ENCODE results near the gene ARHGAP29.
A peak's percentile ranks its signal among the peaks of the same experiment; 100 is the strongest.

Gene ARHGAP29

GRCh38 chr1:94199398-94199797 is 38.0 kb downstream of the ARHGAP29 start:
- Histone ChIP-seq H3K4me1 (ENCODE audit: insufficient read depth, insufficient read length) (no peaks in the 10 kb centered on the region), H3K27me3 (ENCODE audit: insufficient read depth, insufficient read length) (no peaks in the 10 kb centered on the region)
- DNase-seq (ENCODE audit: low read depth, low spot score) = peak; percentile 5

GRCh38 chr1:94194079-94194865 is 43.1 kb downstream of the ARHGAP29 start:
- Histone ChIP-seq H3K4me3 (ENCODE audit: insufficient read length, low read depth) (no peak overlapping the region), H3K9me3 (ENCODE audit: insufficient read depth, low read length) (no peaks in the 10 kb centered on the region), H3K27me3 (ENCODE audit: insufficient read depth, insufficient read length) (no peaks in the 10 kb centered on the region), H3K36me3 (ENCODE audit: insufficient read depth, insufficient read length, low read length) (peaks cover under 1% of the 10 kb centered on the region), H3K9ac (ENCODE audit: insufficient read length, low read depth) (no peak overlapping the region), H3K4me1 (ENCODE audit: insufficient read depth, insufficient read length) (no peaks in the 10 kb centered on the region)
- DNase-seq (ENCODE audit: low read depth, low spot score) = no peak
- TF ChIP-seq SUZ12 (IDR thresholded peaks at IDR 0.05; ENCODE audit: extremely low read depth, insufficient read depth, insufficient read length) (no peak), YY1 (IDR thresholded peaks at IDR 0.05; ENCODE audit: insufficient read depth, insufficient read length) (no peak), ZNF274 (IDR thresholded peaks at IDR 0.05; ENCODE audit: low read depth, low read length) (no peak)

More at GRCh38 chr1:94199398-94199797, 38.0 kb downstream of the ARHGAP29 start:
- no peak overlapping the region for H3K9ac ChIP-seq (ENCODE audit: insufficient read length, low read depth)
- H3K36me3 ChIP-seq (ENCODE audit: insufficient read depth, insufficient read length, low read length) = peaks cover 36% of the 10 kb centered on the region
- H3K4me3 ChIP-seq (ENCODE audit: insufficient read length, low read depth) = no peak overlapping the region
- TF ChIP-seq YY1 (IDR thresholded peaks at IDR 0.05; ENCODE audit: insufficient read depth, insufficient read length) = no peak
- no peak for TF ChIP-seq ZNF274 (IDR thresholded peaks at IDR 0.05; ENCODE audit: low read depth, low read length)
- TF ChIP-seq SUZ12 (IDR thresholded peaks at IDR 0.05; ENCODE audit: extremely low read depth, insufficient read depth, insufficient read length) = no peak
- H3K9me3 ChIP-seq (ENCODE audit: insufficient read depth, low read length) = no peaks in the 10 kb centered on the region

GRCh38 chr1:94193128-94193527 is 44.3 kb downstream of the ARHGAP29 start:
- H3K4me3 ChIP-seq (ENCODE audit: insufficient read length, low read depth) = no peak overlapping the region
- TF ChIP-seq SUZ12 (IDR thresholded peaks at IDR 0.05; ENCODE audit: extremely low read depth, insufficient read depth, insufficient read length) (no peak), ZNF274 (IDR thresholded peaks at IDR 0.05; ENCODE audit: low read depth, low read length) (no peak), YY1 (IDR thresholded peaks at IDR 0.05; ENCODE audit: insufficient read depth, insufficient read length) (no peak)
- no peaks in the 10 kb centered on the region for H3K27me3 ChIP-seq (ENCODE audit: insufficient read depth, insufficient read length)
- H3K36me3 ChIP-seq (ENCODE audit: insufficient read depth, insufficient read length, low read length) = peaks cover 4% of the 10 kb centered on the region
- H3K9me3 ChIP-seq (ENCODE audit: insufficient read depth, low read length) = no peaks in the 10 kb centered on the region
- no peak overlapping the region for H3K9ac ChIP-seq (ENCODE audit: insufficient read length, low read depth)
- no peaks in the 10 kb centered on the region for H3K4me1 ChIP-seq (ENCODE audit: insufficient read depth, insufficient read length)
- DNase-seq (ENCODE audit: low read depth, low spot score) = no peak

- DNase-seq (ENCODE audit: low read depth, low spot score) = no peak
- no peak overlapping the region for H3K4me3 ChIP-seq (ENCODE audit: insufficient read length, low read depth)
- H3K36me3 ChIP-seq (ENCODE audit: insufficient read depth, insufficient read length, low read length) = peaks cover 7% of the 10 kb centered on the region
- H3K9me3 ChIP-seq (ENCODE audit: insufficient read depth, low read length) = no peaks in the 10 kb centered on the region
- H3K27me3 ChIP-seq (ENCODE audit: insufficient read depth, insufficient read length) = no peaks in the 10 kb centered on the region
- no peak for TF ChIP-seq ZNF274 (IDR thresholded peaks at IDR 0.05; ENCODE audit: low read depth, low read length)
- no peak for TF ChIP-seq YY1 (IDR thresholded peaks at IDR 0.05; ENCODE audit: insufficient read depth, insufficient read length)
- TF ChIP-seq SUZ12 (IDR thresholded peaks at IDR 0.05; ENCODE audit: extremely low read depth, insufficient read depth, insufficient read length) = no peak
- H3K9ac ChIP-seq (ENCODE audit: insufficient read length, low read depth) = no peak overlapping the region
- H3K4me1 ChIP-seq (ENCODE audit: insufficient read depth, insufficient read length) = no peaks in the 10 kb centered on the region
These were observed 46.2 kb downstream of the ARHGAP29 start for GRCh38 chr1:94191216-94191615.

GRCh38 chr1:94186946-94187345 is 50.4 kb downstream of the ARHGAP29 start:
- H3K9ac ChIP-seq (ENCODE audit: insufficient read length, low read depth) = no peak overlapping the region
- no peaks in the 10 kb centered on the region for H3K9me3 ChIP-seq (ENCODE audit: insufficient read depth, low read length)
- no peaks in the 10 kb centered on the region for H3K27me3 ChIP-seq (ENCODE audit: insufficient read depth, insufficient read length)
- H3K4me3 ChIP-seq (ENCODE audit: insufficient read length, low read depth) = no peak overlapping the region
- no peaks in the 10 kb centered on the region for H3K4me1 ChIP-seq (ENCODE audit: insufficient read depth, insufficient read length)
- H3K36me3 ChIP-seq (ENCODE audit: insufficient read depth, insufficient read length, low read length) = peaks cover 37% of the 10 kb centered on the region
- DNase-seq (ENCODE audit: low read depth, low spot score) = no peak
- no peak for TF ChIP-seq YY1 (IDR thresholded peaks at IDR 0.05; ENCODE audit: insufficient read depth, insufficient read length)
- no peak for TF ChIP-seq SUZ12 (IDR thresholded peaks at IDR 0.05; ENCODE audit: extremely low read depth, insufficient read depth, insufficient read length)
- no peak for TF ChIP-seq ZNF274 (IDR thresholded peaks at IDR 0.05; ENCODE audit: low read depth, low read length)

GRCh38 chr1:94183197-94183815 is 54.1 kb downstream of the ARHGAP29 start:
- TF ChIP-seq SUZ12 (IDR thresholded peaks at IDR 0.05; ENCODE audit: extremely low read depth, insufficient read depth, insufficient read length) = no peak
- no peak for TF ChIP-seq ZNF274 (IDR thresholded peaks at IDR 0.05; ENCODE audit: low read depth, low read length)
- TF ChIP-seq YY1 (IDR thresholded peaks at IDR 0.05; ENCODE audit: insufficient read depth, insufficient read length) = no peak
- Histone ChIP-seq H3K4me1 (ENCODE audit: insufficient read depth, insufficient read length) (no peaks in the 10 kb centered on the region), H3K36me3 (ENCODE audit: insufficient read depth, insufficient read length, low read length) (peaks cover 62% of the 10 kb centered on the region), H3K4me3 (ENCODE audit: insufficient read length, low read depth) (no peak overlapping the region), H3K9ac (ENCODE audit: insufficient read length, low read depth) (no peak overlapping the region), H3K27me3 (ENCODE audit: insufficient read depth, insufficient read length) (no peaks in the 10 kb centered on the region), H3K9me3 (ENCODE audit: insufficient read depth, low read length) (no peaks in the 10 kb centered on the region)
- DNase-seq (ENCODE audit: low read depth, low spot score) = no peak

- H3K4me3 ChIP-seq (ENCODE audit: insufficient read length, low read depth) = no peak overlapping the region
- H3K27me3 ChIP-seq (ENCODE audit: insufficient read depth, insufficient read length) = no peaks in the 10 kb centered on the region
- TF ChIP-seq YY1 (IDR thresholded peaks at IDR 0.05; ENCODE audit: insufficient read depth, insufficient read length) = no peak
- no peak for TF ChIP-seq SUZ12 (IDR thresholded peaks at IDR 0.05; ENCODE audit: extremely low read depth, insufficient read depth, insufficient read length)
- no peak for TF ChIP-seq ZNF274 (IDR thresholded peaks at IDR 0.05; ENCODE audit: low read depth, low read length)
- no peaks in the 10 kb centered on the region for H3K4me1 ChIP-seq (ENCODE audit: insufficient read depth, insufficient read length)
- H3K9ac ChIP-seq (ENCODE audit: insufficient read length, low read depth) = no peak overlapping the region
- H3K36me3 ChIP-seq (ENCODE audit: insufficient read depth, insufficient read length, low read length) = peaks cover 71% of the 10 kb centered on the region
- no peaks in the 10 kb centered on the region for H3K9me3 ChIP-seq (ENCODE audit: insufficient read depth, low read length)
- no peak for DNase-seq (ENCODE audit: low read depth, low spot score)
These were observed 55.2 kb downstream of the ARHGAP29 start for GRCh38 chr1:94182191-94182590.

All from NT2/D1 (cell line).